ENCODE measurements around the gene CSNK2A3. TPM values are rescaled to one million over a fixed set of nuclear protein-coding genes. Genes with fewer than 3 reads are reported as not detected.

Gene CSNK2A3
- total and polyA plus RNA-seq, 9 of the 15 experiments (the other 6 are each of a cell fraction or from before 2014, with no cell fraction given): 0.33 to 6.1 (median 1.8) TPM

- H3K79me2 ChIP-seq (ENCODE audit: control insufficient read depth, insufficient read depth, low read length): no peaks in the 10 kb centered on the region
- H3K27me3 ChIP-seq (ENCODE audit: control insufficient read depth in 2 of 2, insufficient read depth in 2 of 2, low read length in 2 of 2): no peaks in the 10 kb centered on the region
- in situ Hi-C loops (cut with MboI): no loop called here
- H3K4me3 ChIP-seq: no peak overlapping the region
- no peaks in the 10 kb centered on the region for H4K20me1 ChIP-seq (replicated peaks; ENCODE audit: control insufficient read depth, insufficient read depth, low read length)
- no peak for FAIRE-seq
- H3K36me3 ChIP-seq (ENCODE audit: control insufficient read depth, insufficient read depth, low read length): no peaks in the 10 kb centered on the region
- H3K27ac ChIP-seq (ENCODE audit: extremely low read depth, low read depth, low read length): no peak overlapping the region
- no peak for DNase-seq (ENCODE audit: extremely low read depth in 1 of 4, low spot score in 3 of 4)
- ATAC-seq: no peak
- no peak overlapping the region for H3K9ac ChIP-seq (ENCODE audit: insufficient read depth in 1 of 2, low read depth in 2 of 2, low read length in 2 of 2)
- ChIA-PET CTCF (ENCODE audit: low intra/inter-chr PET ratio) (no interaction called here), POLR2A (interaction anchor here (0.6 kb wide), 2 partner anchors 45 to 1840 kb away, joined by 3 read pairs; no protein-coding TSS in a partner anchor)
- intact Hi-C loops (cut with micrococcal nuclease): no loop called here
- whole genome bisulfite sequencing (ENCODE audit: insufficient coverage, low coverage, missing lambda C conversion rate): 0% methylated on average over 3 of the region's 3 CpGs
- no peak overlapping the region for H2AFZ ChIP-seq (ENCODE audit: low read depth, low read length)
- BruUV-seq (replicated peaks): no TSS peak
- no peaks in the 10 kb centered on the region for H3K9me3 ChIP-seq (replicated peaks; ENCODE audit: control insufficient read depth, insufficient read depth, low read depth, low read length)
- no peaks in the 10 kb centered on the region for H3K4me1 ChIP-seq (replicated peaks in 1 of 2; ENCODE audit: control insufficient read depth in 2 of 2, insufficient read depth in 2 of 2, low read length in 2 of 2)
- no peaks in the 10 kb centered on the region for H3K9me1 ChIP-seq (ENCODE audit: control insufficient read depth, insufficient read depth, low read length)
- no peak overlapping the region for H3K4me2 ChIP-seq (ENCODE audit: insufficient read depth, low read length)
- TF ChIP-seq TSC22D4 (tag; IDR thresholded peaks at IDR 0.05) (no peak), ZNF436 (CRISPR knock-in tag; IDR thresholded peaks at IDR 0.05) (no peak), MCM2 (IDR thresholded peaks at IDR 0.05; ENCODE audit: low read depth) (no peak), ZNF407 (IDR thresholded peaks at IDR 0.05; ENCODE audit: low read depth) (no peak), ZNF584 (CRISPR knock-in tag; IDR thresholded peaks at IDR 0.05; ENCODE audit: low read depth) (no peak), CEBPZ (IDR thresholded peaks at IDR 0.05; ENCODE audit: borderline replicate concordance, low read depth, low read length) (no peak), NCOR1 (IDR thresholded peaks at IDR 0.05) (no peak), ZNF133 (CRISPR knock-in tag; IDR thresholded peaks at IDR 0.05) (no peak)
These were observed 36.3 kb downstream of the CSNK2A3 start for GRCh38 chr11:11316651-11317230.

Measured in K562 (cell line).